IPS-18c (cell line): ENCODE results near the gene DAB1.

Experiments
- H3K4me3 ChIP-seq: 2 replicates; pipeline ENCODE4 v1.7.0; 2013; ENCODE audit warnings: low read depth, mild to moderate bottlenecking, low read length, moderate library complexity; ENCODE audit not compliant: insufficient read depth
- H3K9me3 ChIP-seq: one replicate; pipeline ENCODE4 v1.6.1; 2013; ENCODE audit warnings: mild to moderate bottlenecking, low read length, moderate library complexity; ENCODE audit not compliant: control insufficient read depth, insufficient read depth

The DAB1 gene

DNA sequence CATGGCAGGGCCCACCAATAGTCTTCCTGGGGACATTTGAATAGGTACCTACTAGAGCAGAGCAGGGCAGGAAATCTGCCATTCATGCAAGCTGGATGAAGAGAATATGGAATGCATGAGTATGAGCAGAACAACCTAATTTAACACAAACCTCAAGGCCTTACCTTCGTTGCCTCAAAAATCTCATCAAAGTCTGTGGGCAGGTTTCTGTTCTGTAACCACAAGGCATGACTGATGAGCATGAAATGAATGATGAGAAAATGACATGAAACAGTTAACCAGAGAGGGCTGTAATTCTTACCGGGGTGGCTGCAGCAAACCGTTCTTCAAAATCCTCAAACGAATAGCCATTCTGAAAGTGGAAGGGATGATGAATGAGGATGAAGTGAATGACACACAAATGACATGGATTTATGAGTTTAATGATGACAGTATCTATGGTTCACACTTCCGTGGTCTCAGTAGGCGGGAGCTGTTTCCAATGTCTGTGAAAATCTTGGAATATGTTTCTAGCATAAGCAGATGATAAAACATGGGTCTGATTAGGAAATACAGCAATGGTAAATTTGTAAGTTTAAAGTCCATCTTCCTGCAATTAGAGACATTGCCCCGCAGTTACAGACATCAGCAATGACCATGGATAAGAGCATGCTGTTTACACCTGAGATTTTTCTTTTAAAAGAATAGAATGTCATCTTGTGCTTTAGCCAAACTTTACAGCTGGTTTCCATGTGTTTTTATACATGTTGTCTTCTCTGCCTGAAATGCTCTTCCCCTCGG is 390.4 kb downstream of the DAB1 start:
- H3K4me3 ChIP-seq = no peak overlapping the region
- H3K9me3 ChIP-seq = peaks cover 9% of the 10 kb centered on the region

DNA sequence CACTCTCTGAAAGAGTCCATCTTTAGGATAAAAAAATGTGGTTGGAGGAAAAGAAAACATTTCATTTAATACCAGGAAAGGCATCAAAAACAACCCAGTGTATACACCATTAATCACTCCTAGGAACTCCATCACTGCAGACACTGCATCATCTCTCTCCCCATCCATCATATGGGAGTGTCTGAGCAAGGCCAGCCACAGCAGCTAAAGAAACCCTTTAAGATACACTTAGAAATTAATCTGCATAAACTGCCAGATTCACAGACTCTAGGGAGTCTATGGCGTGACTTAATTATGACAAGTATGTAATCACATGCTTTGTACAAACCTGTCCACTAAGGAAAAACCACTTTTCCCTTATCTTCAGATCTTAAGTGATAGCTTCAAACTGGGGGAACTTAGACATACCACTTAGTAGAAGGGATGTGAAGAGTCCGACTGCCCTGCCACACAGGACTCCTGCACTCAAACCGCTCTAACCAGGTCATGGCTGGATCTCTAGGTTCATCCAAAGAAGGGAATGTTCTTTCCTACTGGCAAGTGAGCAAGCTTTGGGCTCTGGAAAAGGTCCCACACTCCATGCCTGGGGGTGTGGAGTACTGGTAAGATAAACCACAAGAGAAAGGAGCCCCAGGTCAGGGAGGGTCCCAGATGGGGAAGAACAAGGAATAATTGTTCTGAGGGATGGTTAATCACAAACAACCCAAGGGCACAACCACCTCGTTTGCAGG is 397.1 kb downstream of the DAB1 start:
- H3K4me3 ChIP-seq = no peak overlapping the region
- H3K9me3 ChIP-seq = peaks cover 7% of the 10 kb centered on the region

DNA sequence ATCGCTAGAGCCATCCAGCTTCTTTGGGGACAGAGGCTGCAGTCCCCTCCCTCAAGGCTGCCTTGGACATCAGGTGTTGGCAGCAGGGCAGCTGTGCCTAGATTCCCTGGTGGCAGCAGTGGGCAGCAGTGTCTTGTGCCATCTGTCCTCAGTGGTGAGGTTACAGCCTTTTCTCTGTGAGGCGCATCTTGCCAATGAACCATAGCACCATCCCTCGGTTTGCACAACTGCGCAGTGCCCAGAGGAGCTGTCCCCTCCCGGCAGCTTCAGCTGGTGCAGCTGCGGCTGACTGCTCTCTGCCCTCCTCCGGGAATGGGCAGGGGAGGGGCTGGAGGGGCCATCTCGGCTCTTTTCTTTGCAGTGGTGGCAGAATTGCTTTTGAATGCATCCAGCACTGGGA is 399.0 kb downstream of the DAB1 start:
- Histone ChIP-seq H3K4me3 (no peak overlapping the region), H3K9me3 (peaks cover 5% of the 10 kb centered on the region)

- Histone ChIP-seq H3K9me3 (peaks cover 5% of the 10 kb centered on the region), H3K4me3 (no peak overlapping the region)
These were observed 399.4 kb downstream of the DAB1 start for GRCh38 chr1:57024428-57024827.

DNA sequence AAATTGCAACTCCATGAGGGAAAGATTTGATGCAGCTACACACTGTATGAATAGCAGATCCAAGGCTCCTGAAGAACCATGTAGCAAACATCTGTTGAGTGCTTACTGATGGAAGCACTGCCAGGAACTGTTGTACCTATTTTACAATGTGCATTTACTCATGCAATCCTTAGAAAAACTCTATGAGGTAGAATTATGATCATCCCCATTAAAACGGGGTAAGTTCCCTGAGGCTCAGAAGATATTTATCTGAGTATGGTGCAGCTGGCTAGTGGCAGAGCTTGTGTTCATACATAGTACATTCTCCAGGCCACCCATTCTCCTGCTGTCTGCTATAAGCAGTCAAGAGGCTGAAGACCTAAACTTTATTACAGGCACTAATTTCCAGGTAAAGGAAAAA is 403.6 kb downstream of the DAB1 start:
- H3K9me3 ChIP-seq = no peaks in the 10 kb centered on the region
- H3K4me3 ChIP-seq = no peak overlapping the region

DNA sequence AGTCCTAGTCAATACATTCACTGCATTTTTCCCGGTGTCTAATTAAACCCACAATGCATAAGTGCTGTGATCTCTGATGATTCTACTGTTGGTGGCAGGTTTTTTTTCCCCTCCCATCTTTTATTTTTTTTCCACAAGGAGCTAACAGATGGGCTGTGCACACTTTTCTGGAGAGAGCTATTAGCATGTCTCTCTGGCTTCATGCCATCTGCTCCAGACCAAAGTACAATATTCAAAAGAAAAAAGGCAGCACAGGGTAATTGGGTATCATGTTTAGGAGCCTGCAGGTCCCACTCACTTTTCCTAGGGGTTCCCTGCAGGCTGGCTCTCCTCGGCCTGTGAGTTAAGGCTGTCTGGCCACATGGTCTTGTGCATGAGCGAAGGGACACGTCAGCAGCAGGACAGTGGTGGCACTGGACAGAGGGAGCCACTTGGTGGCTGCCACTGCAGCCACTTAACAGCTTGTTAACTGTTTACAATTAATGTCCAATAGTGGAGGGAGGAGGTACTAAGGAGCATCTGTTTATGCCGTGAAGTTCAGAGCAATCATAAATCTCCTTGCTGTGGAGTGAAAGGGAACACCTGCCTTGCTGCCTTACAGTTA is 404.5 kb downstream of the DAB1 start:
- Histone ChIP-seq H3K9me3 (no peaks in the 10 kb centered on the region), H3K4me3 (no peak overlapping the region)

GRCh38 chr1:57018119-57018518 is 405.7 kb downstream of the DAB1 start:
- no peaks in the 10 kb centered on the region for H3K9me3 ChIP-seq
- H3K4me3 ChIP-seq = no peak overlapping the region

GRCh38 chr1:57017717-57018116 is 406.1 kb downstream of the DAB1 start:
- Histone ChIP-seq H3K9me3 (no peaks in the 10 kb centered on the region), H3K4me3 (no peak overlapping the region)

DNA sequence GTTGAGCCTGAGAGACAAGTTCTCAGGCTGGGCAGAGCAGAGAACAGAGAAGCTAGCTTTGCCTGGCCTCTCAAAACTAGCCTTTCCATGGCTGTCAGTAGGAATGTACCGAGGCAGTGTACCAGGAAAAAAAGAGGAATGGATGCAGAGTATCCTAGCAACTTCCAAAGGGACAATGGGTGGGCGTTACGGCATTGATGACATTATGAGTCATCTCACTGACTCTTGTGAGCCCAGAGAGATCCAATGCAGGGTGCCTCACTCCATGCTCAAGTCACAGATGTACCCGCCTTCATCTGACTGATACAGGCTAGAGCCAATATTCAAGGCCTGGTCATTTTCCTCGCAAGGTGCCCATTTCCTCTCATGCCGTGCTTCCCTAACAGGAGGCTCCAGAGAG is 406.7 kb downstream of the DAB1 start:
- H3K9me3 ChIP-seq = no peaks in the 10 kb centered on the region
- no peak overlapping the region for H3K4me3 ChIP-seq

DNA sequence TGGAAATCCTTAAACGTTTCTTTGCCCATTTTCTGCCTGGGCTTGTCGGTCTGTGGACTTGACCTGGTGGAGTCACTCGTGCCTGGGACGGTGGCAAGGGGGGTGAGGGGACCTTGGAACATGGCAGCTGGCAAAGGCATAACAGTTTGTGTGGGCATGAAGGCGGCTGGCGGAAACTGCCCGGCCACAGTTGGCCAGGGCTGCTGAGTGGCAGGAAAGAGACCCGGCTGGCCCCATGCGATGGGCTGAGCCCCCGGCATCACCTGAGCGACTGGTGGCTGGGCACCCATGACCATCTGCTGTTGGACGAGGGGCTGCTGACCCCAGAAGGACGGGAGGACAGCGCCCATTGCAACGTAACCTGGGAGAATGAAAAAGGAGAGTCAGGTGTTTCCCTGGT is 408.8 kb downstream of the DAB1 start:
- Histone ChIP-seq H3K4me3 (no peak overlapping the region), H3K9me3 (no peaks in the 10 kb centered on the region)

GRCh38 chr1:57013522-57013921 is 410.3 kb downstream of the DAB1 start:
- no peak overlapping the region for H3K4me3 ChIP-seq
- H3K9me3 ChIP-seq = no peaks in the 10 kb centered on the region

- no peak overlapping the region for H3K4me3 ChIP-seq
- H3K9me3 ChIP-seq = no peaks in the 10 kb centered on the region
These were observed 411.5 kb downstream of the DAB1 start for GRCh38 chr1:57012315-57012714.

GRCh38 chr1:57010511-57010910 is 413.3 kb downstream of the DAB1 start:
- no peaks in the 10 kb centered on the region for H3K9me3 ChIP-seq
- no peak overlapping the region for H3K4me3 ChIP-seq

DNA sequence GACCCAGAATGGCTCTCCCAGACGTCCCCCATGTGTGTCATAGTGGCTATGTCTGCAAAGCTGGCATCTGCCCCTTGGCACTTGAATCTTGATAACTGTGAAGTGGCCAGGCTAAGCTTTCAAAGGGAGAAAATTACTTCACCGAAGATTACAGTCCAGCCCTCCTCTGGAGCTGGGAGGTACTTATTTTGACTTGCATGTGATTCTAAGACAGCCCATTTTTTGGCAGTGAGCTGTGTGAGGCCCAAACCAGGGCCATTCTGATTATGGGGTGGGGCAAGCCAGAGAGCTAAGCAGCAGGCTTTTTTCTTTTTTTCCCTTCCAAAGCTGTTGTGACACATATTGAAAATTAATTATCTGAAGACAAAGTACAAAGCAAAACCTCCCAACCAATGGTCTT is 415.9 kb downstream of the DAB1 start:
- Histone ChIP-seq H3K4me3 (no peak overlapping the region), H3K9me3 (no peaks in the 10 kb centered on the region)

DNA sequence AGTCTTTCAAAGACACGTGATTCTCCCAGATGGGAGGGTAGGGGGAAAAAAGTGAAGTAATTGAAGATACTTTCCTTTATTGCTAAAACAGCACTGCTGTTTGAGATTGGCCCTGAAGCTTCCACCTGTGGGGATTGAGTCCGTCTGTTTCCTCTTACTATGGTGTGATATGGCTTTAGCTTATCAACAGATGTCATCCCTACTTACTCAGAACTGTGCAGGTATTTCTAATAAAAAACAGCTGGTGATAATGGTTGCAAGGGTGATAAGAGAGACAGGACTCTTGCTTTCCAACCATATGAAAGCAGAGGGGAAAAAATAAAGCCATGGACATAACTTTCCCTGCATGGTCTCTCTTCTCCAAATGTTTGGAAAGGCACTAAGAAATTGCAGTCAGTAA is 416.4 kb downstream of the DAB1 start:
- Histone ChIP-seq H3K9me3 (no peaks in the 10 kb centered on the region), H3K4me3 (no peak overlapping the region)

GRCh38 chr1:57003398-57004139 is 420.3 kb downstream of the DAB1 start:
- Histone ChIP-seq H3K9me3 (no peaks in the 10 kb centered on the region), H3K4me3 (no peak overlapping the region)

DNA sequence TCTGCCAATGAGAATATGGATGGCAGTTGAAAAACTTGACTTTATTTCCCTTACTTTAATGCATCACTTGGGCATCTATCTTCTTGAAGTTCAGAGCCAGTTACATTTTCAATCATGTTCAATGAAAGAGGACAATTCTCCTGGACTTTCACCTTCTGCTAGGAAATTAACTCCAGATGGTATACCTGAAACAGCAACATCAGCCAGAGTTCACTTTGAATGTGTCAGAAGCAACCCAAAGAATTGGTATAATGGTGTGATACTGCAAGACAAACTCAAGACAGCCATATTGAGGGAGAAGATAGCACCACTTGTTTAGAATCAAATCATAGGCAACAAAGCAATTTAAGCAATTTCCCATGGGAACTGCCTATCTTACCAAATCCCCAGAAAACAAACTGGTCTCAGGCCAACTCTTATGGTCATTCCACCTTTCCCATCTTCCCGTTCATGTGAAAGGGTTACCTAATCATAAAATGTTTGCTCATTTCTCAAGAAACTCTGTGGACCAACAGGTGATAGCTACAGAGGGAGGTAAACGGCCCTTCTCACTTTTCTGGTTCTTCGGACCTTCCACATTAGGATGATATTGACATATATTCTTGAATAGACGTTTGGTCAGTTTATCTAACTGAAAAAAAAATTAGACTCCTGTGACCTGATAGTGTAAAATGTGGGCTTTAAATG is 428.3 kb downstream of the DAB1 start:
- H3K9me3 ChIP-seq = no peaks in the 10 kb centered on the region
- H3K4me3 ChIP-seq = no peak overlapping the region
